ENCODE measurements around the gene ARL5A. TPM values are rescaled to one million over a fixed set of nuclear protein-coding genes. Genes with fewer than 3 reads are reported as not detected.

The ARL5A gene
- total RNA-seq, 1 donor from 2014 or later = 51.0 TPM

DNA sequence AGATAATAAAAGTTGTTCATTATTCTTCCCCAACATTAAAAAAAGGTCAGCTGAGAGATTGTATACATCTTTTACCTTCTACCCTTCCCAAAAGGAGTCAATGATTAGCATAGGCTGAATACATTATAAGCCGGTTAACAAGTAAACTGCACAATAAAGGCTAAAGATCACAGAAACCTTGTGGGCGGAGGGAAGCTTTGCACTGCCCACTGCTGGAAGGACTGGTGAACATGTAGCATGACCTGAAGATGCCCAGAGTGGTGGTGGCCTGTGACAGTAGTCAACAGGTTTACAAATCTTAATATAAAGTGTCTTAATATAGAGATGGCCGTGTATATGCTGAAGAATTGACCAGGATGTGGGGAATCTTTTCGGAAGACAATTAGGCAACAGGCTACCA, 35.6 kb downstream of the ARL5A start:
- Mint-ChIP-seq H3K27ac (no peak overlapping the region), H3K4me3 (no peak overlapping the region), H3K9me3 (no peaks in the 10 kb centered on the region), H3K4me1 (peaks cover 8% of the 10 kb centered on the region), H3K27me3 (no peaks in the 10 kb centered on the region), H3K36me3 (ENCODE audit: low read depth) (peaks cover 25% of the 10 kb centered on the region)
- ATAC-seq (ENCODE audit: low read depth) (peak; percentile 62), DNase-seq (no peak)
- CTCF ChIA-PET = interaction anchor here (1.3 to 1.6 kb wide), 2 partner anchors 101 to 178 kb away, joined by 4 to 8 read pairs; no protein-coding TSS in a partner anchor
- intact Hi-C loops (cut with micrococcal nuclease) = loop anchor here (1.0 kb wide), 1 partner anchor 100 kb away; no protein-coding TSS in a partner anchor
- POLR2A ChIA-PET = no interaction called here
- TF ChIP-seq, protein P1, sequence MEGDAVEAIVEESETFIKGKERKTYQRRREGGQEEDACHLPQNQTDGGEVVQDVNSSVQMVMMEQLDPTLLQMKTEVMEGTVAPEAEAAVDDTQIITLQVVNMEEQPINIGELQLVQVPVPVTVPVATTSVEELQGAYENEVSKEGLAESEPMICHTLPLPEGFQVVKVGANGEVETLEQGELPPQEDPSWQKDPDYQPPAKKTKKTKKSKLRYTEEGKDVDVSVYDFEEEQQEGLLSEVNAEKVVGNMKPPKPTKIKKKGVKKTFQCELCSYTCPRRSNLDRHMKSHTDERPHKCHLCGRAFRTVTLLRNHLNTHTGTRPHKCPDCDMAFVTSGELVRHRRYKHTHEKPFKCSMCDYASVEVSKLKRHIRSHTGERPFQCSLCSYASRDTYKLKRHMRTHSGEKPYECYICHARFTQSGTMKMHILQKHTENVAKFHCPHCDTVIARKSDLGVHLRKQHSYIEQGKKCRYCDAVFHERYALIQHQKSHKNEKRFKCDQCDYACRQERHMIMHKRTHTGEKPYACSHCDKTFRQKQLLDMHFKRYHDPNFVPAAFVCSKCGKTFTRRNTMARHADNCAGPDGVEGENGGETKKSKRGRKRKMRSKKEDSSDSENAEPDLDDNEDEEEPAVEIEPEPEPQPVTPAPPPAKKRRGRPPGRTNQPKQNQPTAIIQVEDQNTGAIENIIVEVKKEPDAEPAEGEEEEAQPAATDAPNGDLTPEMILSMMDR (IDR thresholded peaks at IDR 0.05) = no peak

- ChIA-PET POLR2A (interaction anchor here (0.8 kb wide), 1 partner anchor 100 kb away, joined by 3 read pairs; no protein-coding TSS in a partner anchor), CTCF (interaction anchor here (0.9 to 1.7 kb wide), 2 partner anchors 16 to 100 kb away, joined by 3 to 4 read pairs; no protein-coding TSS in a partner anchor)
- H3K27me3 Mint-ChIP-seq = no peaks in the 10 kb centered on the region
- intact Hi-C loops (cut with micrococcal nuclease) = no loop called here
- H3K9me3 Mint-ChIP-seq = no peaks in the 10 kb centered on the region
- ATAC-seq (ENCODE audit: low read depth) (no peak), DNase-seq (no peak)
- TF ChIP-seq, protein P1 (IDR thresholded peaks at IDR 0.05) = no peak
- no peak overlapping the region for H3K27ac Mint-ChIP-seq
- peaks cover 17% of the 10 kb centered on the region for H3K36me3 Mint-ChIP-seq (ENCODE audit: low read depth)
- peaks cover 12% of the 10 kb centered on the region for H3K4me1 Mint-ChIP-seq
- no peak overlapping the region for H3K4me3 Mint-ChIP-seq
Observed at GRCh38 chr2:151791545-151791944, 36.7 kb downstream of the ARL5A start.

DNA sequence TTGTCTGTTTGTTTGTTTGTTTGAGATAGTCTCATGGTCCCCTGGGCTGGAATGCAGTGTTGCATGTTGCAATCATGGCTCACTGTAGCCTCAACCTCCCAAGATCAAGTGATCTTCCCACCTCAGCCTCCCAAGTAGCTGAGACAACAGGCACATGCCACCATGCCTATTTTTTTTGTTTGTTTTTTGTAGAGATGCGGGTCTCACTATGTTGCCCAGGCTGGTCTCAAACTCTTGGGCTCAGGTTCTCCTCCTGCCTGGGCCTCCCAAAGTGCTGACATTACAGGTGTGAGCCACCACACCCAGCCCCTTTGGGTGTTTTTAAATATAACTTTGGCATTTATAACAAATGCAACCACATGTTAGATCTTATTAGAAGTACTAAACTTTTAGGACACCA, 37.5 kb downstream of the ARL5A start:
- Mint-ChIP-seq H3K27me3 (no peaks in the 10 kb centered on the region), H3K4me1 (peaks cover 19% of the 10 kb centered on the region), H3K27ac (no peak overlapping the region), H3K36me3 (ENCODE audit: low read depth) (peaks cover 10% of the 10 kb centered on the region), H3K9me3 (no peaks in the 10 kb centered on the region), H3K4me3 (no peak overlapping the region)
- DNase-seq (no peak), ATAC-seq (ENCODE audit: low read depth) (no peak)
- intact Hi-C loops (cut with micrococcal nuclease) = no loop called here
- CTCF ChIA-PET = interaction anchor here (1.7 kb wide), 1 partner anchor 16 kb away, joined by 4 read pairs; no protein-coding TSS in a partner anchor
- POLR2A ChIA-PET = no interaction called here
- TF ChIP-seq, protein P1 (IDR thresholded peaks at IDR 0.05) = no peak

DNA sequence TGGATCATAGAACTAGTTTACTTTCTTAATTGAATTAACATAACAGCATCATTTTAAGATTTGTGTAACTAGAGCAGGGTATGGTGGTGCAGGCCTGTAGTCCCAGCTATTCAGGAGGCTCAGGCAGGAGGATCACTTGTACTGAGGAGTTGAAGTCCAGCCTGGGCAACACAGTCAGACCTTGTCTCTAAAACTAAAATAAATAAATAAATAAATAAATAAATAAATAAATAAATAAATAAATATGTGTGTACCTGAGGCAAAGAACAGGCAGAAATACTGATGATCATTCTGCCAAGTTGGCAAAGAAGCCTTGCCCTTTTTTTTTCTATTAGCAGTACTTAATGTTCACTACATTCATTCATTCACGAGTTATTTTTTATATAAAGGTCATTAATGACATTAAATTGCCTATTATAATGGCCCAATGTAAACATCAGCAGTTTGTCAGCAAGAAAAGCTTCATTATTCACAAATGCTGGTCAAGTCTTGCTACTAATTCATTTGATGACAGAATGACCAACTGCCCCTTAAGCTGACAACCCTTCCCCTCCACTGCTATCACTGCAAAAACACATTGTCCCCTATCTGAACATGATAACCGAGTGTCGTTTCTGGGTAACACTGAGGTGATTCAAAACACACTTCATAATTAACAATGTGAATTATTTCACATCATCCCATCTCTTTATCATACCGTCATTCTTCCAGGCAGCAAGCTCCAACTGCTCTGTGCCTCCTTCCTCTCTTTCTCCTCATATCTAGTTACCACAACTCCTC, 39.0 kb downstream of the ARL5A start:
- no peak overlapping the region for H3K27ac Mint-ChIP-seq
- POLR2A ChIA-PET = interaction anchor here (1.3 to 1.9 kb wide), 2 partner anchors 18 to 25 kb away, joined by 3 to 4 read pairs; no protein-coding TSS in a partner anchor

More for the DNA sequence above, 39.0 kb downstream of the ARL5A start:
- no peaks in the 10 kb centered on the region for H3K9me3 Mint-ChIP-seq
- H3K36me3 Mint-ChIP-seq (ENCODE audit: low read depth) = peaks cover 16% of the 10 kb centered on the region
- ATAC-seq (ENCODE audit: low read depth) (no peak), DNase-seq (no peak)
- peaks cover 28% of the 10 kb centered on the region for H3K4me1 Mint-ChIP-seq
- no peaks in the 10 kb centered on the region for H3K27me3 Mint-ChIP-seq
- CTCF ChIA-PET = interaction anchor here (1.4 to 1.5 kb wide), 2 partner anchors 18 to 23 kb away, joined by 4 read pairs; no protein-coding TSS in a partner anchor
- TF ChIP-seq, protein P1 (IDR thresholded peaks at IDR 0.05) = no peak
- no peak overlapping the region for H3K4me3 Mint-ChIP-seq
- intact Hi-C loops (cut with micrococcal nuclease) = no loop called here
